ENCODE data around the gene AMBP. TPM values are rescaled to one million over a fixed set of nuclear protein-coding genes. Genes with fewer than 3 reads are reported as not detected.

Gene AMBP
- 0.56 TPM for polyA plus RNA-seq (2012; ENCODE audit: insufficient read depth, insufficient read length, low read depth)

DNA sequence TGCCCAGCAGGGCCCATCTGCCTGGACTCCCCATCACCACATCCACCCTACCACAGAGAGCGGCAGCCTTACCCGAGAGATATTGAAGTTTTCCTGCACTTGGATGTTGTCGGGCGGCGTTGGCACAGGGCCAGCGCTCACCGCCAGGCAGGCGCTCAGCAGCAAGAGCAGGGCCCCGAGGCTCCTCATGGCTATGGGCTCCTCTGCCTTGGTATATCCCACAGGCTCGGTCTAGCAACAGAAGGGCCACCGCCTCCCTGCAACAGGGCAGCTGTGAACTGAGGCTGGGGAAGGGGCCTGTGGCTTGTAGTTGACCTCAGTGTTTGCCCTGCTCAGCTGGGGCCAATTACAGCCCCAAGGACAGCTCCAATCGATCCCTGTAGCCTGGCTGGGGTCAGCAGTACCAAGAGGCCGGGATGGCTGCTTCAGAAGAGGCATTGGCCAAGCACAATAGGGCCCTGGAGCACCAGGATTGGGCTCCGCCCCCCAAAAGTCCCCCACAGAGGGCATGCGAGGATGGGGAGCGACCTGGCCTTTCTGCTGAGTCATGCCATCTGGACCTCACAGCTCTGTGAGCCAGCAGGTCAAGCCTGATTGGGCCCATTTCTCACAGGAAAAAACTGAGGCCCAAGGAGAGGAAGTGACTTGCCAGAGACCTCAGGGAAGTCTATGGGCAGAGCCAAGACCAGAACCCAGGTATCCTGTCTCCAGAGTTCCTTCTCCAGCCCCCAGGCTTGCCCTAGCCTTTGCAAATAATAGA is at the start of gene AMBP:
Gene AMBP (minus strand): TSS at position 280 of the 760 bp plus-strand sequence. CDS start 91 bp downstream, at position 189.
- H3K4me1 ChIP-seq, result peaks cover 4% of the 10 kb centered on the region; the same call in 1 of the 2 replicates
- peak; percentile 82 for DNase-seq
- H3K27me3 ChIP-seq, result no peaks in the 10 kb centered on the region
- TF ChIP-seq, protein P1, sequence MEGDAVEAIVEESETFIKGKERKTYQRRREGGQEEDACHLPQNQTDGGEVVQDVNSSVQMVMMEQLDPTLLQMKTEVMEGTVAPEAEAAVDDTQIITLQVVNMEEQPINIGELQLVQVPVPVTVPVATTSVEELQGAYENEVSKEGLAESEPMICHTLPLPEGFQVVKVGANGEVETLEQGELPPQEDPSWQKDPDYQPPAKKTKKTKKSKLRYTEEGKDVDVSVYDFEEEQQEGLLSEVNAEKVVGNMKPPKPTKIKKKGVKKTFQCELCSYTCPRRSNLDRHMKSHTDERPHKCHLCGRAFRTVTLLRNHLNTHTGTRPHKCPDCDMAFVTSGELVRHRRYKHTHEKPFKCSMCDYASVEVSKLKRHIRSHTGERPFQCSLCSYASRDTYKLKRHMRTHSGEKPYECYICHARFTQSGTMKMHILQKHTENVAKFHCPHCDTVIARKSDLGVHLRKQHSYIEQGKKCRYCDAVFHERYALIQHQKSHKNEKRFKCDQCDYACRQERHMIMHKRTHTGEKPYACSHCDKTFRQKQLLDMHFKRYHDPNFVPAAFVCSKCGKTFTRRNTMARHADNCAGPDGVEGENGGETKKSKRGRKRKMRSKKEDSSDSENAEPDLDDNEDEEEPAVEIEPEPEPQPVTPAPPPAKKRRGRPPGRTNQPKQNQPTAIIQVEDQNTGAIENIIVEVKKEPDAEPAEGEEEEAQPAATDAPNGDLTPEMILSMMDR (IDR thresholded peaks at IDR 0.05; ENCODE audit: low read depth, low read length), result no peak
- H3K9me3 ChIP-seq, result no peaks in the 10 kb centered on the region
- no peak within 1 kb of the TSS for H3K4me3 ChIP-seq (ENCODE audit: low read depth, low read length)
- H3K36me3 ChIP-seq, result no peaks in the 10 kb centered on the region

DNA sequence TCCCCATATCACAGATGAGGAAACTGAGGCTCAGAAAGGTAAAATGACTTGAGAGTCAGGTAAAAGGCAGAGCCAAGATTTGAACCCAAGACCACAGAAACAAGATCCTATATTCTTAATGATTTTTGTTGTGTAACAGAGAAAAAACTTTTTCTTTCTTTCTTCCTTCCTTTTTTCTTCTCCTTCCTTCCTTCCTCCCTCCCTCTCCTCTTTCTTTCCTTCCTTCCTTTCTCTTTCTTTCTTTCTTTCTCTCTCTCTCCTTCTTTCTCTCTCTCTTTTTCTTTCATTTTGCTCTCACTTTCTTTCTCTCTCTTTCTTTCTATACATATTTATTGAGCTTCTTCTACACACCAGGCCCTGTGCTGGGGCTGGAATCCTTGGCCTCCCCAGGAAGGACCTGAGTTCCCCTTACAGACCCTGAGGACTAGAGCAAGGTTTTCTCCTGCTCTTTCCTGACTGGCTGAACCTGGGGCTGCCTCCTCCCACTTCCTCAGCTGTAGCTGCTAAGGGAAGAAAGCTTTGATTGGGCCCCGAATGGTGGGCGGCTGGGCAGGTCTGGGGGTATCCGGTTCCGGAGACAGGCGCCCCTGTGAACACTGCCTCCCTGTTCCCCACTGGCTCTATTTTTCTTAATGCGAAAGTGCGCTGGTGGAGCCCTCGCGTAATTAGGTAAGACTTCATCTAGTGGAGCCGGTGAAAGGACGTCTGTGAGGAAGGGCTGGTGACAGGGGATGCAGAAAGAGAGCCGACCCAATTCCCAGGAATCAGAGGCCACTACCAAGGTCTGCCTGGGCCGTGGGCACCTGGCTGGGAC is 48.4 kb upstream of the AMBP start:
- no peaks in the 10 kb centered on the region for H3K9me3 ChIP-seq
- no peaks in the 10 kb centered on the region for H3K36me3 ChIP-seq
- TF ChIP-seq, protein P1 (IDR thresholded peaks at IDR 0.05; ENCODE audit: low read depth, low read length), result no peak
- H3K4me3 ChIP-seq (ENCODE audit: low read depth, low read length), result no peak overlapping the region
- H3K4me1 ChIP-seq, result no peaks in the 10 kb centered on the region
- no peak for DNase-seq
- no peaks in the 10 kb centered on the region; the same call in none of the 2 replicates for H3K27me3 ChIP-seq

DNA sequence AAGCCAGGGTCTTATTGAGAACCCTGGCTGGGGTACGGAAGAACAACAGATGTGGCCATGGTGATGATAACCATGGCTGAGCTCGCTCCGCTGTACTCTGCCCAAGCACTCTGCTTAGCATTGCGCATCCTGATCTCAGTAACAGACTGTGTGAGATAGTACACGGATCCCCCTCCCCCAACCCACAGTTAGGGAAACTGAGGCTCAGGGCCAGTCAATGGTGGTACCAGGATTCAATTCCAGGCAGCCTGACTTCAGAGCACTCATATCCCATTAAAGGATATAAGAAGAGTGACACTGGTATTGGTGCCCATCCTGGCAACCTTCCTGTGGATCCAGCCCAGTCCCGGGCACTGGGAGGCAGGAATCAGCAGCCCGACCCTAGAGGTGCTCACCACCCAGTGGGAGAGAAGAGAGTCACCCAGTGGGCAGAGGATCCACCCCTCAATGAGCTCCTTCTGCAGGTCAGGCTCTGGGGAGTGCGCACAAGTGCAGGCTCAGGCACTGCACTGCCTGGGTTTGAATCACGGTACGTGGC is 47.4 kb upstream of the AMBP start:
- TF ChIP-seq, protein P1 (IDR thresholded peaks at IDR 0.05; ENCODE audit: low read depth, low read length), result no peak
- peaks cover under 1% of the 10 kb centered on the region for H3K27me3 ChIP-seq
- no peak overlapping the region for H3K4me3 ChIP-seq (ENCODE audit: low read depth, low read length)
- H3K36me3 ChIP-seq, result no peaks in the 10 kb centered on the region
- H3K9me3 ChIP-seq, result no peaks in the 10 kb centered on the region
- no peak for DNase-seq
- H3K4me1 ChIP-seq, result no peaks in the 10 kb centered on the region

DNA sequence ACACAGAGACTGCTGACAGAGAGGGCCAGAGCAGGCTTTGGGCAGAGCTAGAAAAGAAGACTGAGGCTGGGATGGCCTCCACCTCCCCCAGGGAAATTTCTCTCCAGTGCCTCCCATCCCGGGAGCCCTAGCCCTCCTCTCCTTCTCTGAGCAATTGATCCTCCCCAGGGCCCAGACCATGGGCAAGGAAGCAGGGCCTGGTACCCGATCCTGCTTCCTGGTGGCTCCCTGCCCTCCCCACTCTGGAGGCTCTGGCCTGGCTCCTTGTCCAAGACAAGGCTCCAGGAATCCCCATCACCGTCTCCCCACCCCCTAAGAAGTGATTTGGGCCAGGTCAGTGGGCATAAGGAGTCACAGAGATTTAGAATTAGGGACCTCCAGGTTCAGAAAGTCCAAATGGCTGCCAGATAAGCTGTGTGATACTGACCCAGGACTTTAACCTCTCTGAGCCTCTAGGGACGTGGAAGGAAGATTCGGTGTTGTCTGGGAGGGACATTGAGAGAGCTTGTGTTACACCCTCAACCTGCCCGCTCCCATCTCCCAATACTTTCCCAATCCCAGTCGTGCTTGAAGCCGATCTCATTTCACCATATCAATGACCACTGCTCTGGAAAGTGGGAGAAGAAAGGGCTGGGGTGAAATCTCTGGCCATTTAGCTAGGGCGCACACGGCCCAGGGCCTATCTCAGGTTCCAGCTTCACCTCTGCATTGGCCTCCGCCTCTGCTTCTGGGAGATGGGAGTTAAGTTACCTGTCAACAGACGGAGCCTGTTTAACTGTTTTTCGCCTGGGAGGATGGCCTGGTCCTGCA is 46.8 kb upstream of the AMBP start:
- H3K36me3 ChIP-seq, result no peaks in the 10 kb centered on the region
- TF ChIP-seq, protein P1 (IDR thresholded peaks at IDR 0.05; ENCODE audit: low read depth, low read length), result no peak
- no peaks in the 10 kb centered on the region for H3K4me1 ChIP-seq
- peaks cover 6% of the 10 kb centered on the region for H3K27me3 ChIP-seq
- DNase-seq, result no peak
- no peaks in the 10 kb centered on the region for H3K9me3 ChIP-seq
- no peak overlapping the region for H3K4me3 ChIP-seq (ENCODE audit: low read depth, low read length)

DNA sequence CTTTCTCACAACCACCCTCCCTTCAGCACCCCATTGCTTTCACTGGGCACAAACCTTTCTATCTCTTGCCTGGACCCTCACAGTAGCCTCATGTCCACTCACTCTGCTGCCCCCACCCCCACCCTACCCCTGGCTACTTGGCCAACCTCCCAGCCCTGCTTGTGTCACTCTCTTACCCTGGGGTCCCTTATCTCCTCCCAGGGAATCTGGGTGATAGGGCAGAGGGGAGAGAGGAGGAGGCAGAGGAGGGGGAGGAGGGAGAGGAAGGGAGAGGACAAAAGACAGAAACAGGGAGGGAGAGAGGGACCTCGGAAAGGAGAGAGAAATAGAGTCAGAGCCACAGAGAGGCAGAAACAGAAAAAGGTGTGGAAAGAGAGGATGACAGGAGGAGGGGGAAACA is 46.0 kb upstream of the AMBP start:
- TF ChIP-seq, protein P1 (IDR thresholded peaks at IDR 0.05; ENCODE audit: low read depth, low read length), result no peak
- Histone ChIP-seq H3K9me3 (no peaks in the 10 kb centered on the region), H3K4me3 (ENCODE audit: low read depth, low read length) (no peak overlapping the region), H3K36me3 (no peaks in the 10 kb centered on the region), H3K4me1 (no peaks in the 10 kb centered on the region), H3K27me3 (peaks cover 9% of the 10 kb centered on the region)
- no peak for DNase-seq
